ENCODE results near the gene SEC14L6. TPM values are rescaled to one million over a fixed set of nuclear protein-coding genes. Genes with fewer than 3 reads are reported as not detected.

Gene SEC14L6
- polyA plus RNA-seq, 1 experiment: 0.06 TPM

DNA sequence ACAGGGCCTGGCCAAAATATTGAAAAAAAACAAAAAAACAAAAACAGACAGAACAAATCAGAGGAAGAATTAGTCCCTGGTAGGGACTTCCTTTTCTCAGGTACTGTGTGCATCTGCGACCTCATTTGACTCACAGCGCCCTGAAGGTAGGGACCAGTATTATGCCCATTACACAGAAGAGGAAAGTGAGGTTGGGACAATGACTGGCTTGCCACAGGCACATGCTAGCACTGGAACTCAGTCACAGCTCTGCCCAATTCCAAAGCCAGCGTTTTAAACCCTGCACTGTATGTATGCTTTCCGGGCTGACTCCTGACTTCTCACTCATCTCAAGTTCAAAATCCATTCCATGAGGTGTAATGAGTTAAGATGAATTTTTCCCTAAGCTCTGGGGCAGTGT lies 44.4 kb downstream of the SEC14L6 start:
- Histone ChIP-seq H3K27me3 (ENCODE audit: control insufficient read depth, insufficient read depth, low read length) (peaks cover 34% of the 10 kb centered on the region), H3K9me3 (ENCODE audit: control insufficient read depth, insufficient read depth, low read length) (no peaks in the 10 kb centered on the region), H3K4me3 (ENCODE audit: low read depth, low read length) (no peak overlapping the region), H3K27ac (ENCODE audit: low read depth, low read length) (no peak overlapping the region)
- no peak for DNase-seq (ENCODE audit: low read depth, low spot score)
- ChIA-PET CTCF (interaction anchor here (1.7 kb wide), 1 partner anchor 16 kb away, joined by 6 read pairs; no protein-coding TSS in a partner anchor), POLR2A (no interaction called here)
- TF ChIP-seq, protein P1, sequence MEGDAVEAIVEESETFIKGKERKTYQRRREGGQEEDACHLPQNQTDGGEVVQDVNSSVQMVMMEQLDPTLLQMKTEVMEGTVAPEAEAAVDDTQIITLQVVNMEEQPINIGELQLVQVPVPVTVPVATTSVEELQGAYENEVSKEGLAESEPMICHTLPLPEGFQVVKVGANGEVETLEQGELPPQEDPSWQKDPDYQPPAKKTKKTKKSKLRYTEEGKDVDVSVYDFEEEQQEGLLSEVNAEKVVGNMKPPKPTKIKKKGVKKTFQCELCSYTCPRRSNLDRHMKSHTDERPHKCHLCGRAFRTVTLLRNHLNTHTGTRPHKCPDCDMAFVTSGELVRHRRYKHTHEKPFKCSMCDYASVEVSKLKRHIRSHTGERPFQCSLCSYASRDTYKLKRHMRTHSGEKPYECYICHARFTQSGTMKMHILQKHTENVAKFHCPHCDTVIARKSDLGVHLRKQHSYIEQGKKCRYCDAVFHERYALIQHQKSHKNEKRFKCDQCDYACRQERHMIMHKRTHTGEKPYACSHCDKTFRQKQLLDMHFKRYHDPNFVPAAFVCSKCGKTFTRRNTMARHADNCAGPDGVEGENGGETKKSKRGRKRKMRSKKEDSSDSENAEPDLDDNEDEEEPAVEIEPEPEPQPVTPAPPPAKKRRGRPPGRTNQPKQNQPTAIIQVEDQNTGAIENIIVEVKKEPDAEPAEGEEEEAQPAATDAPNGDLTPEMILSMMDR (IDR thresholded peaks at IDR 0.05; ENCODE audit: low read depth, low read length): no peak

DNA sequence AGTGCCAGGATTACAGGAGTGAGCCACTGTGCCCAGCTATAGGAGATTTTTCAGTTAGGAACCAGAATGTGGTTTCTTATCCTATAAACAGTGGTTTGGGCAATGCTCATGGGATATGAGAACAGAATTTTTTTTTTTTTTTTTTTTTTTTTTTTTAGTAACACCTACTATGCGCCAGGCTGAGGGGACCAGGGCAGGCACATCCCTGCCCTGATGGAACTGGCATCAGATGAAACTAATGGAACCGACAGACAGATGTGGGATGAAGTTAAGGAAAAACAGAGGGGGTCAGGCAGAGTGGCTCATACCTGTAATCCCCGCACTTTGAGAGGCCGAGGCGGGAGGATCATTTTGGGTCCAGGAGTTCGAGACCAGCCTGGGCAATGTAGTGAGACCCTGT lies 45.9 kb downstream of the SEC14L6 start:
- ChIA-PET POLR2A (no interaction called here), CTCF (no interaction called here)
- Histone ChIP-seq H3K4me3 (ENCODE audit: low read depth, low read length) (no peak overlapping the region), H3K27ac (ENCODE audit: low read depth, low read length) (no peak overlapping the region), H3K9me3 (ENCODE audit: control insufficient read depth, insufficient read depth, low read length) (no peaks in the 10 kb centered on the region), H3K27me3 (ENCODE audit: control insufficient read depth, insufficient read depth, low read length) (peaks cover 30% of the 10 kb centered on the region)
- TF ChIP-seq, protein P1 (IDR thresholded peaks at IDR 0.05; ENCODE audit: low read depth, low read length): no peak
- no peak for DNase-seq (ENCODE audit: low read depth, low spot score)

DNA sequence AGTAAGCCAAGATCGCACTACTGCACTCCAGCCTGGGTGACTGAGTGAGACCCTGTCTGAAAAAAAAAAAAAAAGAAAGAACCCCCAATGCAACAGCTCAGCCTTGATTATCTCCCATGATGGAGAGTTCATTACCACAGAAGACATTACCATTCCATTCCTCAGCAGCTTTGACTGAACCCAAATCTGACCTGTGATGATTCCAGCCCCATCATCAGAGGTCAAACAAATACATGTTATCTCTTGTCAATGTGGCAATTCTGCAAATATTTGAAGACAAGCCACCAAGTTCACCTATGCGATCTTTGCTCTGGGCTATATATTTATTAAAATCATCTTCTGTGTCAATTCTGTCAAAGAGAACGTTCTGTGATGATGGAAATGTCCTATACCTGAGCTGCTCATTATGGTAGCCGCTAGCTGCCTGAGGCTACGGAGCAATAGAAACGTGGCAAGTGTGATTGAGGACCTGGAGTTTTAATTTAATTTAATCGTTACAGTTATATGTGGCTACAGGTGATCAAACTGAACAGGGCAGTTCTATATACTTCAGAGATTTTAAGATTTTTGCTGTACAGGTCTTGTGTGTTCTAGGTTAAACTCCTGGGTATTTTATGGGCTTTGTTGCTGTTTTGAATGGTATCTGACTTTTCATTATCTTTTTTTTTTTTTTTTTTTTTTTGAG lies 48.9 kb downstream of the SEC14L6 start:
- no peak overlapping the region for H3K4me3 ChIP-seq (ENCODE audit: low read depth, low read length)
- POLR2A ChIA-PET: no interaction called here
- CTCF ChIA-PET: interaction anchor here (0.9 kb wide), 1 partner anchor 13 kb away, joined by 3 read pairs; no protein-coding TSS in a partner anchor
- TF ChIP-seq, protein P1 (IDR thresholded peaks at IDR 0.05; ENCODE audit: low read depth, low read length): no peak
- H3K27me3 ChIP-seq (ENCODE audit: control insufficient read depth, insufficient read depth, low read length): peaks cover 17% of the 10 kb centered on the region
- no peak overlapping the region for H3K27ac ChIP-seq (ENCODE audit: low read depth, low read length)
- no peak for DNase-seq (ENCODE audit: low read depth, low spot score)
- no peaks in the 10 kb centered on the region for H3K9me3 ChIP-seq (ENCODE audit: control insufficient read depth, insufficient read depth, low read length)

DNA sequence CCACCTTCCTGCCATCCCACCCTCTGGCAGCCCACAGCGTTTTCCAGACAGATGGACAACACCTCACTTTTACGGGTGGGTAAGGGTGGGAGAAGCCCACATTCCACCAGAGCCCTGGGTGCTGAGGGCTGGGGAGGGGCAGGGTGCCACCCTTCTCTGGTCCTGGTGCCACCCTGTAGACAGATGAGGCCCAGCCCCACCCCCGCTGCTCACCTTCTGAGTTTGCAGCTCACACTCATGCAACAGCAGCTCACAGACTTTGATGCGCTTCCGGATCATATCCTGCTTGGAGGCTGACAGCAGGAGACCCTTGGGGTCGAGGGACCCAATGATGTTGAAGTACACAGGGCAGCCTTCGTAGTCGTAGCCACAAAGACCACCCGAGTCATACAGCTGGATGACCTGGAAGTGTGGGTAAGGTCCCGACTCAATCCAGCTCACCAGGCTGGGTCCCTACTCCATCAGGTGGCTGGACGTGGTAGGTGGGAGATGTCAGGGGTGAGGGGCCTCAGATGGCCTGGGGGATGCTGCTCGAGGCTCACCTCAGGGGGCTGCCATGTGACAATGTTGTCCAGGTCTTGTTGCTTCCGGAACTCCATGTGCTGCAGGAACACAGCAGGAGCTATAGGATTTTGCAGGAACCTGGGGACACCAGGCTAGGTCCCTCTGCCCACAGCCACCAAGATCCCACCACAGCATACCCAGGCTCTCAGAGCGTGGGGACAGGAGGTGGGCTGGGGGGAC lies 51.3 kb downstream of the SEC14L6 start:
- TF ChIP-seq, protein P1 (IDR thresholded peaks at IDR 0.05; ENCODE audit: low read depth, low read length): no peak
- no peak overlapping the region for H3K4me3 ChIP-seq (ENCODE audit: low read depth, low read length)
- ChIA-PET CTCF (interaction anchor here (1.9 kb wide), 1 partner anchor 10 kb away, joined by 15 read pairs; no protein-coding TSS in a partner anchor), POLR2A (no interaction called here)
- no peaks in the 10 kb centered on the region for H3K9me3 ChIP-seq (ENCODE audit: control insufficient read depth, insufficient read depth, low read length)
- DNase-seq (ENCODE audit: low read depth, low spot score): no peak
- H3K27me3 ChIP-seq (ENCODE audit: control insufficient read depth, insufficient read depth, low read length): peaks cover 9% of the 10 kb centered on the region
- no peak overlapping the region for H3K27ac ChIP-seq (ENCODE audit: low read depth, low read length)

DNA sequence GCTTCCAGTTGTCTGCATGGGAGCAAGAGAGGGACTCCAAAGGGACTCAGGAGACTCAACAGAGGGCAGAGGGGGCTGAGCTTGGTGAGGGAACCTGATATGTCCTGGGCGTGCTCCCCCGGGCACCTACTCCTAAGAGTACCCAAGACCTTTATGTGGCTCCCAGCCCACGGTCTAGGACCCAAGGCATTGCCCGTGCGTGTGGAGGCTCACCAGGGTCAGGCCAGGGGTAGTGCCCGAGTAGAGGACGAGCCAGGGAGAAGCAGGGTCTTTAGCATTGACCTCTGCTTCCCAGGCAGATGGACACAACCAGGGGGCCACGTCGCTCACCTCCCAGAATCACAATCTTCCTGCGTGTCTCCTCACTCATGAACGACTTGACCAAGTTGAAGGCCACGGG lies 54.4 kb downstream of the SEC14L6 start:
- H3K27ac ChIP-seq (ENCODE audit: low read depth, low read length): no peak overlapping the region
- no peaks in the 10 kb centered on the region for H3K9me3 ChIP-seq (ENCODE audit: control insufficient read depth, insufficient read depth, low read length)
- no peak overlapping the region for H3K4me3 ChIP-seq (ENCODE audit: low read depth, low read length)
- peaks cover 13% of the 10 kb centered on the region for H3K27me3 ChIP-seq (ENCODE audit: control insufficient read depth, insufficient read depth, low read length)
- TF ChIP-seq, protein P1 (IDR thresholded peaks at IDR 0.05; ENCODE audit: low read depth, low read length): no peak
- no peak for DNase-seq (ENCODE audit: low read depth, low spot score)
- ChIA-PET CTCF (no interaction called here), POLR2A (no interaction called here)
